HEK293T (cell line): ENCODE results near the gene ING3.

Experiments used
- CTCF ChIA-PET: fragments of 350-600 bp; formaldehyde crosslinking; extraction: SDS; loops from one replicate; lab custom pipeline; 2021; ENCODE audit warnings: antibody characterized with exemption, inconsistent platforms; lab: Yijun Ruan, JAX
- POLR2A ChIA-PET: fragments of 350-600 bp; formaldehyde crosslinking; extraction: SDS; loops from one replicate; lab custom pipeline; 2020; ENCODE audit warnings: antibody characterized with exemption, inconsistent platforms; lab: Yijun Ruan, JAX
- DNase-seq: peaks from one replicate; pipeline ENCODE4 v3.0.0; 2012; ENCODE audit warnings: mixed read lengths; ENCODE audit errors: extremely low spot score
- ARNT ChIP-seq: fragments of 450-650 bp; IDR thresholded peaks from 2 replicates; pipeline ENCODE4 v1.6.1; 2017; ENCODE audit warnings: mild to moderate bottlenecking
- BHLHE40 ChIP-seq: fragments of 450-650 bp; IDR thresholded peaks from 2 replicates; pipeline ENCODE4 v1.6.1; 2016; ENCODE audit warnings: mild to moderate bottlenecking, moderate library complexity, borderline replicate concordance
- CTBP1 ChIP-seq: fragments of 450-650 bp; IDR thresholded peaks from 2 replicates; pipeline ENCODE4 v1.6.1; 2016; ENCODE audit warnings: borderline replicate concordance
- ELF4 ChIP-seq: fragments of 450-650 bp; IDR thresholded peaks from 2 replicates; pipeline ENCODE4 v1.6.1; 2017; ENCODE audit warnings: antibody characterized with exemption
- FOXA1 ChIP-seq: fragments of 450-650 bp; IDR thresholded peaks from 2 replicates; pipeline ENCODE4 v1.6.1; 2016; ENCODE audit warnings: mild to moderate bottlenecking
- FOXK2 ChIP-seq: fragments of 450-650 bp; IDR thresholded peaks from 2 replicates; pipeline ENCODE4 v1.6.1; 2016; ENCODE audit warnings: mild to moderate bottlenecking
- FOXM1 ChIP-seq: fragments of 450-650 bp; IDR thresholded peaks from 2 replicates; pipeline ENCODE4 v1.6.1; 2017; ENCODE audit warnings: mild to moderate bottlenecking, borderline replicate concordance
- HDGF ChIP-seq: fragments of 450-650 bp; IDR thresholded peaks from 2 replicates; pipeline ENCODE4 v1.6.1; 2017; ENCODE audit warnings: antibody characterized with exemption, borderline replicate concordance
- L3MBTL2 ChIP-seq: fragments of 450-650 bp; conservative IDR thresholded peaks from 2 replicates; pipeline ENCODE4 v1.6.1; 2016; ENCODE audit warnings: mild to moderate bottlenecking
- LEF1 ChIP-seq: fragments of 450-650 bp; IDR thresholded peaks from 2 replicates; pipeline ENCODE4 v1.6.1; 2017; ENCODE audit warnings: mild to moderate bottlenecking, borderline replicate concordance
- NFRKB ChIP-seq: fragments of 450-650 bp; IDR thresholded peaks from 2 replicates; pipeline ENCODE4 v1.6.1; 2016; ENCODE audit warnings: mild to moderate bottlenecking, moderate library complexity
- SP1 ChIP-seq: fragments of 450-650 bp; IDR thresholded peaks from 2 replicates; pipeline ENCODE4 v1.6.1; 2017
- SUZ12 ChIP-seq: fragments of 450-650 bp; IDR thresholded peaks from 2 replicates; pipeline ENCODE4 v1.6.1; 2016; ENCODE audit warnings: mild to moderate bottlenecking
- TARDBP ChIP-seq: fragments of 450-650 bp; IDR thresholded peaks from 2 replicates; pipeline ENCODE4 v1.6.1; 2016
- ZNF384 ChIP-seq: fragments of 450-650 bp; IDR thresholded peaks from 2 replicates; pipeline ENCODE4 v1.6.1; 2016
- TF ChIP-seq, protein P1 (sequence below): fragments of 450-650 bp; IDR thresholded peaks from 2 replicates; pipeline ENCODE4 v1.6.1; 2016

The ING3 gene

DNA sequence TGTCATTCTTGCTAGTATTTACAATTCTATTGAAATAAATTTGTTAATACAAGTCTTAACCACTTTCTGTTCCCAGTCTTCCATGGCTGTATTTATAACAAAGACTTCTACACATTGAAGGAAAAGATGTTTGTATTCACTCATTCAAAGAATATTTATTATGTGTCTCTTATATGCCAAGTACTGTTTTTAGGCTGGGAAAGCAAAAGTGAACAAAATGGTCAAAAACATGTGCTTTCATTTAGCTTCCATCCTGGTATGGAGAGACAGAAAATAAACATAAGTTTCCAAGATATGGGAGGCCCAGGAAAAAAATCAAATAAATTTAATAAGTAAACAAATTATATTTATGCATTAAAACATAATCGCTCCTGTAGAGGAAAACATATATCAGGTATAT, 60.8 kb downstream of the ING3 start:
- TF ChIP-seq NFRKB (no peak), TARDBP (no peak), ARNT (no peak), SP1 (no peak), CTBP1 (no peak)
- POLR2A ChIA-PET: no interaction called here
- no peak for DNase-seq
- CTCF ChIA-PET: no interaction called here

DNA sequence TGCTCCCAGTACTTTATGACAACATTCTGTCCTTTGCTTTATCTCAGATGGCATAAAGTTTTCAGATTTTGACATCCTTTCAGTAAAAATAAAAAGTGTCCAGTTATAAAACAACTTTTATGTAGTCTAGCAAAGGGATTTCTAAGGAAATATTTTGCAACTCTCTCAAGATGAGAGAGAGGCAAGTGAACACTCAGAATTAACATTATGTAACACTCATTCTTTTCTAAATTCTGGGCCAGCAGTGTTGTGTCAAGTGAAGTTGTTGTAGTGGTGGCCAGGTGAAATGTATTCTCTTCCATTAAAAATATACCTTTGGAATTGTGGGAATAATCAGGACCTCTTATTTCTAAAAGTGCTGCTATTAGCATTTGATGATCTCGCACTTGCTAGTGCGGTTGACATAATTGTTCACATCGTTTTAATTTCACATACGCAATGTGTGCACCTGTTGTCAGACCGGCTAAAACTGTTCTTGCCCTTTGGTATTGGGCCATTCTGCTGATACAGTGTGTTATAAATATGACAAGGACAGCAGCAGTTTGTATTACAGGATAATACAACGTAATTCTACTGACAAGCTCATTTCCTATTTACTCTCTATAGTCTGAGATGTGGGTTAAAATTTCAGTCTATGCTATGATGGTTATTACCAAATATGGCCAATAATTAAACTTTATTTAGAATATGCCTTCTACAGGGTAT, 61.7 kb downstream of the ING3 start:
- TF ChIP-seq FOXK2 (no peak), ZNF384 (no peak), SP1 (no peak), CTBP1 (no peak), LEF1 (no peak), SUZ12 (no peak), BHLHE40 (no peak), ARNT (no peak), FOXM1 (no peak), L3MBTL2 (no peak), HDGF (no peak), FOXA1 (no peak), NFRKB (no peak), ELF4 (no peak), TARDBP (no peak)
- TF ChIP-seq, protein P1, sequence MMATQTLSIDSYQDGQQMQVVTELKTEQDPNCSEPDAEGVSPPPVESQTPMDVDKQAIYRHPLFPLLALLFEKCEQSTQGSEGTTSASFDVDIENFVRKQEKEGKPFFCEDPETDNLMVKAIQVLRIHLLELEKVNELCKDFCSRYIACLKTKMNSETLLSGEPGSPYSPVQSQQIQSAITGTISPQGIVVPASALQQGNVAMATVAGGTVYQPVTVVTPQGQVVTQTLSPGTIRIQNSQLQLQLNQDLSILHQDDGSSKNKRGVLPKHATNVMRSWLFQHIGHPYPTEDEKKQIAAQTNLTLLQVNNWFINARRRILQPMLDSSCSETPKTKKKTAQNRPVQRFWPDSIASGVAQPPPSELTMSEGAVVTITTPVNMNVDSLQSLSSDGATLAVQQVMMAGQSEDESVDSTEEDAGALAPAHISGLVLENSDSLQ: no peak
- POLR2A ChIA-PET: interaction anchor here (0.9 kb wide), 1 partner anchor 10 kb away, joined by 3 read pairs; no protein-coding TSS in a partner anchor
- CTCF ChIA-PET: no interaction called here
- no peak for DNase-seq

DNA sequence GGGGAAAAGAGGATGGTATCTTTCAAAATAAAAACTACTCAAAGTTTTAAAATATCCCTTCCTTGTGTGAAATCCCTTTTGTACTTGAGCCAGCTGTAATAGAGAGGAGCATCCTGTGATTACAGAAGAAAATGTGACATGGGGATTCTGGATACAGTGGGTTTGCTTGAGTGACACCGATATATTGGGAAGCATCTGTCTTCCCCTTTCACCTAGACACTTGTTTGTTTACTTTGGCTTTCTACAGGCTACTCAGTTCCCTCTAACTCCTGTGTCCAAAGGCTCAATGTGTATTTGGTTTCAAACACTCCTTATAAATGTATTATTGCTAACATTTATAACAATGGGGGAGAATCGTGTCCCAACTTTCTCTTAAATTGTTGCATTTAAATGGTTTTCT, 62.3 kb downstream of the ING3 start:
- DNase-seq: no peak
- TF ChIP-seq FOXA1: no peak
- TF ChIP-seq, protein P1: peak; percentile 54; the same call in 1 of the 2 replicates
- ChIA-PET POLR2A (interaction anchor here (0.9 kb wide), 1 partner anchor 10 kb away, joined by 3 read pairs; no protein-coding TSS in a partner anchor), CTCF (no interaction called here)

DNA sequence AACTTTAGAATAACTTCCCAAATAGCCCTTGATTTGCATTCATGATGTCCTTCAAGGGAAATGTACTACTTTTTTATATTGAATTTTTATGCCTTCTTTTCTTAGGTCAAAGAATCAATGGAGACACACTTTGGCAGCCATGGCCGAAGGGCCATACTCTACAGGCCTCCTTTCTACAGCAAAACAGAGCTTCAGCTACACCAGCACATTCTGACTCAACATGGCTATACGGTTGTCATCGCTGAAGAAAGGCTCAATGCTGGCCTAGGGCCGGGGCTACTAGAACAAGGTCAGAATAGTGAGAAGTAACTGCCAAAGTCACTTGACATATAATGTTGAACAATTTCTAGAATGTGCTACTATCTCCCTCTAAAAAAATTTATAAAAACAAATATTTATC, 65.0 kb downstream of the ING3 start:
- ChIA-PET CTCF (interaction anchor here (0.6 kb wide), 1 partner anchor 12 kb away, joined by 4 read pairs; no protein-coding TSS in a partner anchor), POLR2A (no interaction called here)
- DNase-seq: no peak
- no peak for TF ChIP-seq FOXM1

DNA sequence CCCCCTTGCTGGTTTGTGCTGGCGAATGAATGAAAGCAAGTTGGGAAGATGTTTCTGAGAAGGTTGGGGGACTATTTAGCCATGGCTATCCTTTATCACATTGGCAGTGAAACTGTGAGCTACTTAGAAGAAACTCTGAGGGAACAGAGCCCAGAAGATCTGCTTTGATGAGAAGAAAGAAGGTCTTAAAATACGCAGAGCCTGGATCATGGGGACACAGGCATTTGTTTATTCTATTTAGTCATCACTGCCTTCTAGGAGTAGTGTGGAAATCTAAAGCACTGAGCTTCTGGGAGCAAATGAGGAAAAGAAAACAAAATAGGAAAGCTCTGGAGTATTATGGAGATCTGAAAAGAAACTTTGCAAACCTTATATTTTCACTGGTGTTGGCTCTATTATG, 66.4 kb downstream of the ING3 start:
- ChIA-PET POLR2A (no interaction called here), CTCF (interaction anchor here (1.2 kb wide), 1 partner anchor 29 kb away, joined by 4 read pairs; no protein-coding TSS in a partner anchor)
- TF ChIP-seq HDGF (no peak), LEF1 (no peak)
- no peak for DNase-seq

DNA sequence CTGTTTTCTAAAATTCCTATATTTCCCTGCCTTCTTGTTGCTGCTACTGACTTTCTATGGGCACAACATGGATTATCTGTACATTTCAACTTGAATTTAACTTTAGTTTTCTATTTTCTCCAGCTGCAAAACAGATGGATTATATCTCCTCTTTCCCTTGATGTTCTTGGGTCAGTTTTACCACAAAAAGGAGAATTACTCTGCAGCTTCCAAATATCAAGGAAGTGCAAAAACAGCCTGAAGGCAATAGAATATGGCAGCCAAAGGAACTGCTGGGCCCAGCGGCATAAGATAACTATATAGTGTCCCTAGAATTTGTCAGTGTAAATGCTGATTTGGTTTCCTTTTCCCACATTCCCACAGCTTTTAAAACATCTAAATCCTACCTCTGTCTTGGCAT, 67.0 kb downstream of the ING3 start:
- ChIA-PET CTCF (interaction anchor here (1.2 kb wide), 1 partner anchor 30 kb away, joined by 4 read pairs; no protein-coding TSS in a partner anchor), POLR2A (no interaction called here)
- DNase-seq: no peak
- TF ChIP-seq TARDBP (no peak), CTBP1 (no peak), ZNF384 (no peak), ELF4 (no peak), FOXM1 (no peak), FOXA1 (no peak), FOXK2 (no peak), ARNT (no peak), LEF1 (no peak), SUZ12 (no peak), HDGF (no peak), NFRKB (no peak), BHLHE40 (no peak), L3MBTL2 (no peak)
- TF ChIP-seq, protein P1: no peak

DNA sequence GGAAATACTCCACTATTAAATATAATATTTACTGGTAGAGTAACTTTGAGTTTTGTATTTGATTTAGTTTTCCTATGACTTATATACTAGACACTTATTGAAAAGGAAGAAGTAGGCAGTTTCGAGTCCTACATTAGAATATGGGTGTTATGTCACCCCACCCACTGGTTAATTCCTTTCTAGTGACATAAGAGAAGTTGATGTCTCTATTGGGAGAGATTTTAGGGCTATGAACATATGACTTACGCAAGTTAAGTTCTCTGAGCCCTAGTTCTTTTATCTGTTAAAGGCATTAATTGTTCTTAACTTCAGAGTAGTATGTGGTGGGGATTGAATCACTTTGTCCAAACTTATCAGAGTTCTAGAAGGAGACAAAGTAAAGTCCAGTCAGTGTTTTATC, 68.4 kb downstream of the ING3 start:
- ChIA-PET POLR2A (no interaction called here), CTCF (no interaction called here)
- no peak for DNase-seq
- no peak for TF ChIP-seq LEF1
- TF ChIP-seq, protein P1: 0 out of 2 replicates have a peak, but pooled peaks have one; percentile 19
- no peak for TF ChIP-seq BHLHE40
